IMR-90 (cell line): ENCODE data around the gene GPR37.

Experiments used
- BHLHE40 ChIP-seq: fragments of 150-350 bp; IDR thresholded peaks from 2 replicates; pipeline ENCODE4 v1.6.1; 2016; ENCODE audit warnings: mild to moderate bottlenecking, low read depth, low read length
- CEBPB ChIP-seq: IDR thresholded peaks from 2 replicates; pipeline ENCODE4 v1.6.1; 2012; ENCODE audit warnings: low read depth, low read length, improper control_type of control experiment
- CHD1 ChIP-seq: IDR thresholded peaks from 2 replicates; pipeline ENCODE4 v1.6.1; 2012; ENCODE audit warnings: low read depth, low read length, improper control_type of control experiment
- CTCF ChIP-seq: conservative IDR thresholded peaks from 2 replicates; pipeline ENCODE4 v1.5.1; 2012; ENCODE audit warnings: mild to moderate bottlenecking, low read depth, low read length, improper control_type of control experiment
- ELK1 ChIP-seq: fragments of 150-350 bp; IDR thresholded peaks from 2 replicates; pipeline ENCODE4 v1.6.1; 2016; ENCODE audit warnings: low read depth, mild to moderate bottlenecking, low read length, moderate library complexity, borderline replicate concordance
- MAFK ChIP-seq: IDR thresholded peaks from 2 replicates; pipeline ENCODE4 v1.6.1; 2012; ENCODE audit warnings: low read depth, low read length, improper control_type of control experiment
- MAZ ChIP-seq: IDR thresholded peaks from 2 replicates; pipeline ENCODE4 v1.6.1; 2012; ENCODE audit warnings: low read depth, mild to moderate bottlenecking, low read length, improper control_type of control experiment, moderate library complexity, borderline replicate concordance
- MXI1 ChIP-seq: IDR thresholded peaks from 2 replicates; pipeline ENCODE4 v1.6.1; 2012; ENCODE audit warnings: low read depth, mild to moderate bottlenecking, low read length, moderate library complexity, borderline replicate concordance
- POLR2A ChIP-seq: IDR thresholded peaks from 2 replicates; pipeline ENCODE4 v1.6.1; 2012; ENCODE audit warnings: mild to moderate bottlenecking, low read depth, low read length
- RAD21 ChIP-seq: IDR thresholded peaks from 2 replicates; pipeline ENCODE4 v1.6.1; 2012; ENCODE audit warnings: low read length, improper control_type of control experiment
- RCOR1 ChIP-seq: IDR thresholded peaks from 2 replicates; pipeline ENCODE4 v1.6.1; 2012; ENCODE audit warnings: mild to moderate bottlenecking, low read length, improper control_type of control experiment; ENCODE audit not compliant: insufficient replicate concordance
- RFX5 ChIP-seq: IDR thresholded peaks from 2 replicates; pipeline ENCODE4 v1.8.0; 2012; ENCODE audit warnings: low read depth, mild to moderate bottlenecking, low read length, moderate library complexity
- SMC3 ChIP-seq: fragments of 150-350 bp; IDR thresholded peaks from 2 replicates; pipeline ENCODE4 v1.6.1; 2016; ENCODE audit warnings: low read depth, mild to moderate bottlenecking, antibody characterized with exemption, low read length, moderate library complexity
- USF2 ChIP-seq: fragments of 150-350 bp; IDR thresholded peaks from 2 replicates; pipeline ENCODE4 v1.6.1; 2017; ENCODE audit warnings: mild to moderate bottlenecking, antibody characterized with exemption, low read length, low read depth

DNA sequence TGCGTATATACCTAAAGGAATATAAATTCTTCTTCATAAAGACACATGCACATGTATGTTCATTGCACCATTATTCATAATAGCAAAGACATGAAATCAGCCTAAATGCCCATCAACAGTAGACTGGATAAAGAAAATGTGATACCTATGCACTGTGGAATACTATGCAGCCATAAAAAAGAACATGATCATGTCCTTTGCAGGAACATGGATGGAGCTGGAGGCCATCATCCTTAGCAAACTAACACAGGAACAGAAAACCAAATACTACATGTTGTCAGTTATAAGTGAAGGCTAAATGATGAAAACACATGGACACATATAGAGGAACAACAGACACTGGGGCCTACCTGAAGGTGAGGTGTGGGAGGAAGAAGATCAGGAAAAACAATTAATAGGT lies 48.7 kb downstream of the GPR37 start:
- no peak for TF ChIP-seq POLR2A
- no peak for TF ChIP-seq CTCF
- TF ChIP-seq USF2, result no peak
- TF ChIP-seq RCOR1, result no peak
- no peak for TF ChIP-seq MXI1
- no peak for TF ChIP-seq MAZ
- no peak for TF ChIP-seq SMC3
- TF ChIP-seq RAD21, result no peak
- TF ChIP-seq MAFK, result no peak
- no peak for TF ChIP-seq BHLHE40
- TF ChIP-seq CEBPB, result no peak
- no peak for TF ChIP-seq ELK1
- no peak for TF ChIP-seq RFX5
- no peak for TF ChIP-seq CHD1
